Body of pancreas (tissue), 4 donors: ENCODE data around the gene CAMTA1. TPM values are rescaled to one million over a fixed set of nuclear protein-coding genes. Genes with fewer than 3 reads are reported as not detected.

ENCODE experiments used
- ATAC-seq: fragments of 150-250 bp; one replicate; pipeline ENCODE4 v1.9.1; 2016
- DNase-seq, 4 donors: peaks; one replicate each; pipeline ENCODE4 v3.0.0-alpha.2; 2019
- H3K27ac ChIP-seq, 4 donors: fragments of 200-600 bp; sonication (generic); 1 replicate in 3 of 4; 2 replicates in 1 of 4; pipeline versions ENCODE4 v1.5.1 to v1.6.1; 2016 to 2019; ENCODE audit warnings: mild to moderate bottlenecking in 1 of 4, mixed read lengths in 1 of 4, moderate library complexity in 1 of 4
- H3K27me3 ChIP-seq, 2 donors: fragments of 200-600 bp; sonication (generic); one replicate each; pipeline ENCODE4 v1.6.0; 2016; ENCODE audit warnings: mild to moderate bottlenecking in 1 of 2
- H3K36me3 ChIP-seq, 2 donors: fragments of 200-600 bp; sonication (generic); replicated peaks in 1 of 2; 2 replicates each; pipeline ENCODE4 v1.5.1; 2016; ENCODE audit warnings: low read depth in 2 of 2; ENCODE audit not compliant: insufficient read depth in 1 of 2
- H3K4me1 ChIP-seq: fragments of 200-600 bp; sonication (generic); one replicate; pipeline ENCODE4 v1.6.0; 2016
- H3K4me3 ChIP-seq, 2 donors: fragments of 200-600 bp; sonication (generic); 1 replicate in 1 of 2; 2 replicates in 1 of 2; pipeline ENCODE4 v1.5.1; 2016 to 2019
- H3K9me3 ChIP-seq, 3 donors: fragments of 200-600 bp; sonication (generic); 1 replicate in 2 of 3; 2 replicates in 1 of 3; pipeline ENCODE4 v1.5.1; 2016
- CTCF ChIP-seq, 7 experiments: fragments of 450-650 bp in 4 of 7; fragments of 200-600 bp in 3 of 7; sonication (generic) in 3 of 7; IDR thresholded peaks; one replicate each; pipeline ENCODE4 v1.5.1; 2016 to 2019; ENCODE audit warnings: antibody characterized with exemption in 7 of 7
- POLR2A ChIP-seq, 3 donors: fragments of 450-650 bp; IDR thresholded peaks; one replicate each; pipeline ENCODE4 v1.6.1; 2016; ENCODE audit warnings: antibody characterized with exemption in 3 of 3, mild to moderate bottlenecking in 2 of 3
- WGBS, 2 donors: methylation state at CpG; one replicate each; pipeline ENCODE4 v1.1.5; 2017; 5-methylcytosine and 5-hydroxymethylcytosine counted together
- intact Hi-C: fragments of 100-400 bp; cut with DNase I; formaldehyde crosslinking; loops from one replicate; pipeline ENCODE4 v1.15.1; 2023
- total RNA-seq, 2 donors: library from RNA; depleted of rRNA; stranded (reverse); fragments of >200 nt; gene quantifications; one replicate each; pipeline ENCODE4 v1.1.0, GENCODE V29; 2016

Gene CAMTA1
- total RNA-seq, 2 donors from 2014 or later = 36.3 to 59.7 TPM

GRCh38 chr1:6891781-6892579 lies 106.7 kb downstream of the CAMTA1 start:
- Histone ChIP-seq H3K9me3 (no peaks in the 10 kb centered on the region), H3K27ac (no peak overlapping the region), H3K27me3 (no peaks in the 10 kb centered on the region), H3K4me3 (no peak overlapping the region), H3K4me1 (peaks cover 7% of the 10 kb centered on the region), H3K36me3 (no peaks in the 10 kb centered on the region)
- intact Hi-C loops = loop anchor here (10.0 kb wide), 1 partner anchor 167 kb away; no protein-coding TSS in a partner anchor
- ATAC-seq (no peak), DNase-seq (no peak)
- TF ChIP-seq CTCF (IDR thresholded peaks at IDR 0.05) (no peak), POLR2A (IDR thresholded peaks at IDR 0.05) (no peak)
- 91 to 94% methylated on average over 7 of the region's 7 CpGs for WGBS, 2 donors

- H3K9me3 ChIP-seq = no peaks in the 10 kb centered on the region
- H3K27ac ChIP-seq = no peak overlapping the region
- DNase-seq = no peak
- 92 to 93% methylated on average over 7 of the region's 7 CpGs for WGBS, 2 donors
- intact Hi-C loops = loop anchor here (10.0 kb wide), 1 partner anchor 169 kb away; no protein-coding TSS in a partner anchor
- H3K36me3 ChIP-seq = no peaks in the 10 kb centered on the region
- no peaks in the 10 kb centered on the region for H3K27me3 ChIP-seq
- TF ChIP-seq CTCF (IDR thresholded peaks at IDR 0.05) = no peak
- no peak for TF ChIP-seq POLR2A (IDR thresholded peaks at IDR 0.05)
- ATAC-seq = no peak
- peaks cover 7% of the 10 kb centered on the region for H3K4me1 ChIP-seq
- H3K4me3 ChIP-seq = no peak overlapping the region
These were observed 108.1 kb downstream of the CAMTA1 start for GRCh38 chr1:6893388-6893787.

- no peak for TF ChIP-seq POLR2A (IDR thresholded peaks at IDR 0.05)
- TF ChIP-seq CTCF (IDR thresholded peaks at IDR 0.05) = no peak
- WGBS, 2 donors = 91 to 94% methylated on average over 2 of the region's 2 CpGs
- H3K36me3 ChIP-seq = no peaks in the 10 kb centered on the region
- H3K4me3 ChIP-seq = no peak overlapping the region
- H3K27me3 ChIP-seq = no peaks in the 10 kb centered on the region
- no peak for DNase-seq
- H3K9me3 ChIP-seq = no peaks in the 10 kb centered on the region
- no peaks in the 10 kb centered on the region for H3K4me1 ChIP-seq
- intact Hi-C loops = loop anchor here (10.0 kb wide), 1 partner anchor 172 kb away; no protein-coding TSS in a partner anchor
- no peak overlapping the region for H3K27ac ChIP-seq
- ATAC-seq = no peak
These were observed 111.9 kb downstream of the CAMTA1 start for GRCh38 chr1:6897138-6897537.

DNA sequence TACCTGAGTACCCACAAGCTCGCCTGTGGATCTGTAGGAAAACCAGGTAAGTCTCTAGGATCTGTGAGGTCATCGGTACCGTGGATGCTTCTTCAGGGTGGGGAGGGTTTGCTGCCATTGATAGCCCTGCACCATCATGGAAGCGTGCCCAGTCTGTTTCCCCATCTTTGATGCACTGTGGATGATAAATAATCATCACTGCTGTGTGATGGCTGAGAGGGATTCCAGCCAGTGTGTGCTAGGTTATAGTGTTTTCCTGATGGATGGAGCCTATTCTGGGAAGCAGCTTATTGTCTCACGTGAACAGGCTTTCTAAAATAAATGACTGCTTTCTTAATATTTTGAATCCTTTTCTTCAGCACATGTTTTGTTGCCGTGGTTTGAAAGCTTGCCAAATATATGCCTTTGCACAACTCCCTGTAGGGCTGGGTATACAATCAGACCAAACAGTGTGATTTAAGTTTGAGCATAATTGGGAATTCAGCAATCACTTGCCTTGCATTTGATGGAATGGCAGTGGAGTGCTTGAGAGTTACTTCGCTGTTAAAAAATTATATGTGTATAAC lies 113.8 kb downstream of the CAMTA1 start:
- no peak for ATAC-seq
- WGBS, 2 donors = 83 to 93% methylated on average over 7 of the region's 7 CpGs
- intact Hi-C loops = loop anchor here (10.0 kb wide), 1 partner anchor 174 kb away; no protein-coding TSS in a partner anchor

More for the DNA sequence above, 113.8 kb downstream of the CAMTA1 start:
- Histone ChIP-seq H3K4me3 (no peak overlapping the region), H3K27ac (no peak overlapping the region), H3K36me3 (no peaks in the 10 kb centered on the region), H3K27me3 (no peaks in the 10 kb centered on the region), H3K4me1 (no peaks in the 10 kb centered on the region), H3K9me3 (no peaks in the 10 kb centered on the region)
- no peak for DNase-seq
- TF ChIP-seq POLR2A (IDR thresholded peaks at IDR 0.05) (no peak), CTCF (IDR thresholded peaks at IDR 0.05) (no peak)
